Measurements from ENCODE around the gene PSAP. TPM values are rescaled to one million over a fixed set of nuclear protein-coding genes. Genes with fewer than 3 reads are reported as not detected.

Gene PSAP
- total RNA-seq, 1 donor from 2014 or later, result 510 TPM

DNA sequence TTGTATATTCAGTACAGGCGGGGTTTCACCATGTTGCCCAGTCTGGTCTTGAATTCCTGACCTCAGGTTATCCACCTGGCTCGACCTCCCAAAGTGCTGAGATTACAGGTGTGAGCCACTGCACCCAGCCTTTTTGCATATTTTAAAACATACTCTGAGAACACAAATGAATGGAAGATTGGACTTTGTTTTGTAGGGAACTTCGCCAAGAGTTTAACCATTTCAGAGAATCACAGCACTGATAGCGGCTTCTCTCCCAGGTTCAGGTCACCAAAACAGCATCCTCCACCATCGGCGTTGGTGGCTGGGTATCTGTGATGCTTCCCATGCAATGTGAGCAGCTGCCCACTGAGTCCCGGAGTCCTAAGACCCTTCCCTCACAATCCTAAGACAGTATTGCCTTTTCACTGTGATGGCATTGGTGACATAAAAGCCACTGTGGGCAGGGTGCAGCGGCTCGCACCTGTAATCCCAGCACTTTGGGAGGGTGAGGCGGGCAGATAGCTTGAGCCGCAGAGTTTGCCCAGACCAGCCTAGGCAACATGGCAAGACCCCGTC is 42.3 kb upstream of the PSAP start:
- H3K4me3 Mint-ChIP-seq (ENCODE audit: low read depth), result no peak overlapping the region

DNA sequence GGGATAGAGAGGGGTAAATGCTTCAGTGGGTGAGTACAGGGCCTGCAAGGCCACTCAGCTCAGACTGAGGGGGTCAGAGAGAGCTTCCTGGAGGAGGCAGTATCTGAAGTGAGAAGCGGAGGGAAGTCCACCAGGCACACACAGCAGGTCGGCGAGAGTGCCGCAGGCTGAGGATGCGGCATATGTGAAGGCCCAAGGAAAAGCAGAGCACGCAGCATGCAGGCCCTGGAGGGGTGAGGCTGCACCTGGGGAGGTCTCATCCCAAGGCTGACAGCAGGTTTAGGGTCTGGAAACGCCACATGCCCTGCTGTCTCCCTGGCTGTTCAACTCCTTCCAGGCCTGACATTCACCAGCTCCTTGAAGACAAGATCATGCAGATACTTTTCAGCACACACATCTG is 40.4 kb upstream of the PSAP start:
- no peak for DNase-seq (ENCODE audit: low spot score, unreplicated experiment)
- H3K36me3 Mint-ChIP-seq (ENCODE audit: insufficient read depth), result no peaks in the 10 kb centered on the region
- H3K27ac Mint-ChIP-seq, result no peak overlapping the region
- peaks cover 5% of the 10 kb centered on the region for H3K4me1 Mint-ChIP-seq (ENCODE audit: low read depth)
- TF ChIP-seq, protein P1, sequence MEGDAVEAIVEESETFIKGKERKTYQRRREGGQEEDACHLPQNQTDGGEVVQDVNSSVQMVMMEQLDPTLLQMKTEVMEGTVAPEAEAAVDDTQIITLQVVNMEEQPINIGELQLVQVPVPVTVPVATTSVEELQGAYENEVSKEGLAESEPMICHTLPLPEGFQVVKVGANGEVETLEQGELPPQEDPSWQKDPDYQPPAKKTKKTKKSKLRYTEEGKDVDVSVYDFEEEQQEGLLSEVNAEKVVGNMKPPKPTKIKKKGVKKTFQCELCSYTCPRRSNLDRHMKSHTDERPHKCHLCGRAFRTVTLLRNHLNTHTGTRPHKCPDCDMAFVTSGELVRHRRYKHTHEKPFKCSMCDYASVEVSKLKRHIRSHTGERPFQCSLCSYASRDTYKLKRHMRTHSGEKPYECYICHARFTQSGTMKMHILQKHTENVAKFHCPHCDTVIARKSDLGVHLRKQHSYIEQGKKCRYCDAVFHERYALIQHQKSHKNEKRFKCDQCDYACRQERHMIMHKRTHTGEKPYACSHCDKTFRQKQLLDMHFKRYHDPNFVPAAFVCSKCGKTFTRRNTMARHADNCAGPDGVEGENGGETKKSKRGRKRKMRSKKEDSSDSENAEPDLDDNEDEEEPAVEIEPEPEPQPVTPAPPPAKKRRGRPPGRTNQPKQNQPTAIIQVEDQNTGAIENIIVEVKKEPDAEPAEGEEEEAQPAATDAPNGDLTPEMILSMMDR (IDR thresholded peaks at IDR 0.05; ENCODE audit: unreplicated experiment), result no peak
- H3K4me3 Mint-ChIP-seq (ENCODE audit: low read depth), result no peak overlapping the region
- no peaks in the 10 kb centered on the region for H3K9me3 Mint-ChIP-seq (ENCODE audit: low read depth)
- H3K27me3 Mint-ChIP-seq, result peaks cover 38% of the 10 kb centered on the region

More for the DNA sequence above, 42.3 kb upstream of the PSAP start:
- TF ChIP-seq, protein P1 (IDR thresholded peaks at IDR 0.05; ENCODE audit: unreplicated experiment), result no peak
- Mint-ChIP-seq H3K36me3 (ENCODE audit: insufficient read depth) (no peaks in the 10 kb centered on the region), H3K4me1 (ENCODE audit: low read depth) (peaks cover 5% of the 10 kb centered on the region), H3K27me3 (peaks cover 25% of the 10 kb centered on the region), H3K27ac (no peak overlapping the region), H3K9me3 (ENCODE audit: low read depth) (no peaks in the 10 kb centered on the region)
- DNase-seq (ENCODE audit: low spot score, unreplicated experiment), result no peak

DNA sequence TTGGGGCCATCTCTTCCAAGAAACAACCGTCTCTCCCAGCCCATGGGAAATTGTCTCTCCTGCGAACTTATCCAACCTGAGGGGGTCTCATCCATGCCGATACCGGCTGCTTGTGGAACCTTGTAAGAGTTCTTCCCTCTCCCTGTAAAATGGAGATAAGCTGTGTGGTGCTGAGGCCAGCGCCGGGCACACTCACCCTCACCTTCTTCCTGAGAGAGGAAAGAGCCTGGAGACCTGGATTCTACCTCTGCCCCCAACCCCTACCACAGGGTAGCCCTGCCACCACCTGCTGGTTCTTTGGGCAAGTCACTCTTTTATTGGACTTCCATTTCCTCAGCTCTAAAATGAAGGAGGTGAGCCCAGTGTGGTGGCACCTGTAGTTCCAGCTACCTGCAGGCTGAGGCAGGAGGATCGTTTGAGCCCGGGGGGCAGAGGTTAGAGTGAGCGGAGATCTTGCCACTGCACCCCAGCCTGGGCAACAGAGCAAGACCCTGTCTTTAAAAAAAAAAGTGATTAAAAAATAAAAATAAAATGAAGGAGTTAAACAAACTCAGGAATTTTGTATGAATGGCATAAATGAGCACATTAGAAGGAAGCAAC is 38.4 kb upstream of the PSAP start:
- H3K36me3 Mint-ChIP-seq (ENCODE audit: insufficient read depth), result no peaks in the 10 kb centered on the region
- H3K4me1 Mint-ChIP-seq (ENCODE audit: low read depth), result peaks cover 5% of the 10 kb centered on the region
- peaks cover 38% of the 10 kb centered on the region for H3K27me3 Mint-ChIP-seq
- TF ChIP-seq, protein P1 (IDR thresholded peaks at IDR 0.05; ENCODE audit: unreplicated experiment), result no peak
- H3K9me3 Mint-ChIP-seq (ENCODE audit: low read depth), result no peaks in the 10 kb centered on the region
- no peak for DNase-seq (ENCODE audit: low spot score, unreplicated experiment)
- peak overlapping the region; percentile 69 for H3K4me3 Mint-ChIP-seq (ENCODE audit: low read depth)
- peak overlapping the region; percentile 26 for H3K27ac Mint-ChIP-seq

DNA sequence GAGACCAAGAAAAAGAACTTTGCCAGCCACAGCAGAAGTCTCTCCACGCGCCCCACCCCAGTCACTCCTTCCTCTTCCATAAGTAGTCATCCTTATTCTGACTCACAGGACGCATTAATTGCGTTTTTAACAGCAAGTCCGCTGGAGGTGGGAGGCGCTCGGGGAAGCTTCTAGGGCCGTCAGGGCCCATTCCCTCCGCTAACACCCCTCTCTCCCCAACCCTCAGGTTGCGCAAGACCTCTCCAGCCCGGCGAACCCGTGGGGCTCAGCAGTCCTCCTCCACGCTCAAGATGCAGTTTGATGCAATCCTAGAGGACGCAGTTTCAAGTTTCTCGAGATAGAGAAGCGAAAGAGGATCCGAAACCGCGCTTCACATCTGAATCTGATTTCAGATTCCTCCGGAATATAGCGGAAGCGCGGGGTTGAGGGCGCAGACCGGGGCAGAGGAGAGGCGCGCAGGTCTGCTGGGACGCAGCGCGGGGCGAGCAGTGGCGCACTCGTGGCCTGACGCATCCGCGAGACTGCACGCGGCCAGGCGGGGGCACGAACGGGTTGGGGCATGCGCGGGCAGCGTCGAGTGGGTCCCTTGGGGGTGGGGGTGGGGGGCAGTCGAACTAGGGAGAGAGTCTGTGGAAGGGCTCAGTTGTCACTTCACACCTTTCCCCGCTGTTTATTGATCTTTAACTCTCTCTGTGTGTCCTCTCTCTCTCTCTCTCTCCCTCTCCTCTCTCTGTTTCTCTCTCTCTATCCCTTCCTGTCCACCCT is 37.8 kb upstream of the PSAP start:
- H3K27ac Mint-ChIP-seq, result peak overlapping the region; percentile 26
- H3K4me3 Mint-ChIP-seq (ENCODE audit: low read depth), result peak overlapping the region; percentile 69
- H3K9me3 Mint-ChIP-seq (ENCODE audit: low read depth), result no peaks in the 10 kb centered on the region
- peaks cover 38% of the 10 kb centered on the region for H3K27me3 Mint-ChIP-seq
- H3K36me3 Mint-ChIP-seq (ENCODE audit: insufficient read depth), result no peaks in the 10 kb centered on the region
- TF ChIP-seq, protein P1 (IDR thresholded peaks at IDR 0.05; ENCODE audit: unreplicated experiment), result peak; percentile 10
- peaks cover 5% of the 10 kb centered on the region for H3K4me1 Mint-ChIP-seq (ENCODE audit: low read depth)
- DNase-seq (ENCODE audit: low spot score, unreplicated experiment), result no peak

DNA sequence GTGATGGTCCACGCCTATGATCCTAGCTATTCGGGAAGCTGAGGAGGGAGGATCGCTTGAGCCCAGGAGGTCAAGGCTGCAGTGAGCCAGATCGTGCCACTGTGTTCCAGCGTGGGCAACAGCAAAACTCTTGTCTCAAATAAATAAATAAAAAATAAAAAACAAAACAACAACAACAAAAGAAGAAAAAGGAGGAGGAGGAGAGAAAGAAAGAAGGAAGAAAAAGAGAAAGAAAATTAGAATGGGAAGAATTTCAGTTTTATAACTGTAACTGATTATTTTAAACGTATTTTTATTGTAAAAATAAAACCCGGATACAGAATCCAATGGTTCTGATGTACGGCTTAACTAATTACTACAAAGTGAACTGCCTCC is 37.2 kb upstream of the PSAP start:
- no peaks in the 10 kb centered on the region for H3K9me3 Mint-ChIP-seq (ENCODE audit: low read depth)
- peaks cover 5% of the 10 kb centered on the region for H3K4me1 Mint-ChIP-seq (ENCODE audit: low read depth)
- H3K36me3 Mint-ChIP-seq (ENCODE audit: insufficient read depth), result no peaks in the 10 kb centered on the region
- H3K27me3 Mint-ChIP-seq, result peaks cover 38% of the 10 kb centered on the region
- peak overlapping the region; percentile 69 for H3K4me3 Mint-ChIP-seq (ENCODE audit: low read depth)
- H3K27ac Mint-ChIP-seq, result no peak overlapping the region
- TF ChIP-seq, protein P1 (IDR thresholded peaks at IDR 0.05; ENCODE audit: unreplicated experiment), result no peak
- DNase-seq (ENCODE audit: low spot score, unreplicated experiment), result no peak
